ENCODE data around the gene MBD3L4.
"Not testable (repeated sequence)": the region's sequence is repeated elsewhere in the genome, so short reads cannot be mapped to it uniquely, and the experiment has no call there.

The MBD3L4 gene

GRCh38 chr19:7040079-7040478 lies at the start of gene MBD3L4:
Gene MBD3L4, minus strand, starts transcription at chr19:7040179. Its CDS starts 35 bp downstream, at chr19:7040144.
- H3K27ac ChIP-seq; H3K27me3 ChIP-seq; intact Hi-C loops (cut with DNase I; ENCODE audit: low total_unique reads); DNase-seq; H3K4me3 ChIP-seq; H3K4me1 ChIP-seq; H3K36me3 ChIP-seq; H3K9me3 ChIP-seq: not testable (repeated sequence)

GRCh38 chr19:7088999-7089398 lies 49.0 kb upstream of the MBD3L4 start:
- no peak for DNase-seq
- Histone ChIP-seq H3K27ac (no peak overlapping the region), H3K27me3 (no peaks in the 10 kb centered on the region), H3K4me1 (no peaks in the 10 kb centered on the region), H3K4me3 (no peak overlapping the region), H3K9me3 (peaks cover 20 to 90% (median 53%) of the 10 kb centered on the region in 3 donors), H3K36me3 (peaks cover 39 to 59% (median 50%) of the 10 kb centered on the region in 3 donors)
- TF ChIP-seq, protein P1, sequence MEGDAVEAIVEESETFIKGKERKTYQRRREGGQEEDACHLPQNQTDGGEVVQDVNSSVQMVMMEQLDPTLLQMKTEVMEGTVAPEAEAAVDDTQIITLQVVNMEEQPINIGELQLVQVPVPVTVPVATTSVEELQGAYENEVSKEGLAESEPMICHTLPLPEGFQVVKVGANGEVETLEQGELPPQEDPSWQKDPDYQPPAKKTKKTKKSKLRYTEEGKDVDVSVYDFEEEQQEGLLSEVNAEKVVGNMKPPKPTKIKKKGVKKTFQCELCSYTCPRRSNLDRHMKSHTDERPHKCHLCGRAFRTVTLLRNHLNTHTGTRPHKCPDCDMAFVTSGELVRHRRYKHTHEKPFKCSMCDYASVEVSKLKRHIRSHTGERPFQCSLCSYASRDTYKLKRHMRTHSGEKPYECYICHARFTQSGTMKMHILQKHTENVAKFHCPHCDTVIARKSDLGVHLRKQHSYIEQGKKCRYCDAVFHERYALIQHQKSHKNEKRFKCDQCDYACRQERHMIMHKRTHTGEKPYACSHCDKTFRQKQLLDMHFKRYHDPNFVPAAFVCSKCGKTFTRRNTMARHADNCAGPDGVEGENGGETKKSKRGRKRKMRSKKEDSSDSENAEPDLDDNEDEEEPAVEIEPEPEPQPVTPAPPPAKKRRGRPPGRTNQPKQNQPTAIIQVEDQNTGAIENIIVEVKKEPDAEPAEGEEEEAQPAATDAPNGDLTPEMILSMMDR (IDR thresholded peaks at IDR 0.05): no peak
- intact Hi-C loops (cut with DNase I; ENCODE audit: low total_unique reads): no loop called here

DNA sequence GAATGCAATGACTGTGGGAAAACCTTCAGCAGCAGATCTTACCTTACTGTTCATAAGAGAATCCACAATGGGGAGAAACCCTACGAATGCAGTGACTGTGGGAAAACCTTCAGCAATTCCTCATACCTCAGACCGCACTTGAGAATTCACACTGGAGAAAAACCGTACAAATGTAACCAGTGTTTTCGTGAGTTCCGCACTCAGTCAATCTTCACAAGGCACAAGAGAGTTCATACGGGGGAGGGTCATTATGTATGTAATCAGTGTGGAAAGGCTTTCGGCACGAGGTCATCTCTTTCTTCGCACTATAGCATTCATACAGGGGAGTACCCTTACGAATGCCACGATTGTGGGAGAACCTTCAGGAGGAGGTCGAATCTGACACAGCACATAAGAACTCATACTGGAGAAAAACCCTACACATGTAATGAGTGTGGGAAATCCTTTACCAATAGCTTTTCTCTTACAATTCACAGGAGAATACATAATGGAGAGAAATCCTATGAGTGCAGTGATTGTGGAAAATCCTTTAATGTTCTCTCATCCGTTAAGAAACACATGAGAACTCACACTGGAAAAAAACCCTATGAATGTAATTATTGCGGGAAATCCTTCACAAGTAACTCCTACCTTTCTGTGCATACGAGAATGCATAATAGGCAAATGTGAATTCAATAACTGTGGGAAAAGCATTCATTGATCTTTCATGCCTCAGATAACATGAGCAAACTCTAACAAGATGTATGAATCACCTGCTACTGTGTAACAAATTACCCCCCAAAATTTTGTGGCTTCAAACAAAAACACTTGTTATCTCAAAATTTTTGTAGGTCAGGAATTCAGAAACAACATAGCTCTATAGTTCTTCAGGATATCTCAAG lies 43.3 kb upstream of the MBD3L4 start:
- no peak overlapping the region for H3K27ac ChIP-seq
- H3K4me1 ChIP-seq: no peaks in the 10 kb centered on the region
- TF ChIP-seq, protein P1 (IDR thresholded peaks at IDR 0.05): no peak
- peaks cover 70 to 94% (median 89%) of the 10 kb centered on the region in 3 donors for H3K36me3 ChIP-seq
- H3K9me3 ChIP-seq: peaks cover 47 to 99% (median 89%) of the 10 kb centered on the region in 3 donors
- no peak overlapping the region for H3K4me3 ChIP-seq
- intact Hi-C loops (cut with DNase I; ENCODE audit: low total_unique reads): no loop called here
- no peak for DNase-seq
- no peaks in the 10 kb centered on the region for H3K27me3 ChIP-seq

DNA sequence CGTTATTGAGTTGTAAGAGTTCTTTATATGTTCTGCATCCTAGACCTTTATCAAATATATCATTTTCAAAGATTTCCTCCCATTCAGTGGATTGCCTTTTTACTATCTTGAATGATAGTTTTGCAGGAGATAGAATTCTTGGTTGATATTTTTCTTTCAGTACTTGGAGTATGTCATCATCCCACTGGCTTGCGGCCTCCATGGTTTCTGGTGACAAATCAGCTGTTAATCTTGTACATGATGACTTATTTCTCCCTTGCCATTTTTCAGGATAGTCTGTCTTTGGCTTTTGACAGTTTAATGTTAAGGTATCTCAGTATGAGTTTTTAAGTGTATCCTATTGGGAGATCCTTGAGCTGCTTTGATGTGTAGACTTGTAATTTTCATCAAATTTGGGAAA lies 38.0 kb upstream of the MBD3L4 start:
- Histone ChIP-seq H3K4me1 (no peaks in the 10 kb centered on the region), H3K9me3 (peaks cover 17 to 82% (median 80%) of the 10 kb centered on the region in 3 donors), H3K4me3 (no peak overlapping the region), H3K27me3 (no peaks in the 10 kb centered on the region), H3K36me3 (peaks cover 100% of the 10 kb centered on the region in 3 donors), H3K27ac (no peak overlapping the region)
- TF ChIP-seq, protein P1 (IDR thresholded peaks at IDR 0.05): no peak
- intact Hi-C loops (cut with DNase I; ENCODE audit: low total_unique reads): no loop called here
- DNase-seq: no peak

- no peak for DNase-seq
- H3K9me3 ChIP-seq: peaks cover 12 to 64% (median 62%) of the 10 kb centered on the region in 3 donors
- peaks cover 97 to 100% (median 100%) of the 10 kb centered on the region in 3 donors for H3K36me3 ChIP-seq
- no peaks in the 10 kb centered on the region for H3K4me1 ChIP-seq
- no peaks in the 10 kb centered on the region for H3K27me3 ChIP-seq
- TF ChIP-seq, protein P1 (IDR thresholded peaks at IDR 0.05): no peak
- intact Hi-C loops (cut with DNase I; ENCODE audit: low total_unique reads): no loop called here
- no peak overlapping the region for H3K27ac ChIP-seq
- no peak overlapping the region for H3K4me3 ChIP-seq
Observed at GRCh38 chr19:7076151-7076550, 36.2 kb upstream of the MBD3L4 start.

- no peak overlapping the region for H3K27ac ChIP-seq
- peaks cover 7 to 50% (median 48%) of the 10 kb centered on the region in 3 donors for H3K9me3 ChIP-seq
- TF ChIP-seq, protein P1 (IDR thresholded peaks at IDR 0.05): no peak
- peaks cover 0 to 11% (median 5%) of the 10 kb centered on the region in 4 donors for H3K4me1 ChIP-seq
- no peaks in the 10 kb centered on the region for H3K27me3 ChIP-seq
- peaks cover 87 to 91% (median 90%) of the 10 kb centered on the region in 3 donors for H3K36me3 ChIP-seq
- intact Hi-C loops (cut with DNase I; ENCODE audit: low total_unique reads): no loop called here
- no peak for DNase-seq
- no peak overlapping the region for H3K4me3 ChIP-seq
Observed at GRCh38 chr19:7074705-7075282, 34.8 kb upstream of the MBD3L4 start.
